IPS-15b (cell line): ENCODE data around the gene RPS6KA2.

Source experiments
- H3K27me3 ChIP-seq: one replicate; pipeline ENCODE4 v1.6.1; 2013; ENCODE audit warnings: low read length; ENCODE audit not compliant: control insufficient read depth, insufficient read depth
- H3K36me3 ChIP-seq: one replicate; pipeline ENCODE4 v1.6.1; 2013; ENCODE audit warnings: low read length; ENCODE audit not compliant: control insufficient read depth, insufficient read depth
- H3K4me1 ChIP-seq: one replicate; pipeline ENCODE4 v1.6.1; 2013; ENCODE audit warnings: mild to moderate bottlenecking, low read length; ENCODE audit not compliant: control insufficient read depth, insufficient read depth
- H3K4me3 ChIP-seq: one replicate; pipeline ENCODE4 v1.5.1; 2013; ENCODE audit warnings: low read depth, low read length
- H3K9ac ChIP-seq: one replicate; pipeline ENCODE4 v1.6.1; 2013; ENCODE audit warnings: low read depth, mild to moderate bottlenecking, low read length
- H3K9me3 ChIP-seq: one replicate; pipeline ENCODE4 v1.6.1; 2013; ENCODE audit warnings: mild to moderate bottlenecking, low read length; ENCODE audit not compliant: control insufficient read depth, insufficient read depth

RPS6KA2 gene

GRCh38 chr6:166486536-166486880 is 140.5 kb downstream of the RPS6KA2 start:
- H3K4me1 ChIP-seq: peaks cover 6% of the 10 kb centered on the region
- no peaks in the 10 kb centered on the region for H3K27me3 ChIP-seq
- no peaks in the 10 kb centered on the region for H3K9me3 ChIP-seq
- no peak overlapping the region for H3K9ac ChIP-seq
- H3K36me3 ChIP-seq: no peaks in the 10 kb centered on the region
- no peak overlapping the region for H3K4me3 ChIP-seq

- Histone ChIP-seq H3K36me3 (no peaks in the 10 kb centered on the region), H3K27me3 (no peaks in the 10 kb centered on the region), H3K9ac (no peak overlapping the region), H3K4me1 (peaks cover 6% of the 10 kb centered on the region), H3K4me3 (no peak overlapping the region), H3K9me3 (no peaks in the 10 kb centered on the region)
Measured at GRCh38 chr6:166485651-166486535, 141.2 kb downstream of the RPS6KA2 start.

GRCh38 chr6:166484863-166485262 is 142.2 kb downstream of the RPS6KA2 start:
- H3K9ac ChIP-seq: no peak overlapping the region
- H3K36me3 ChIP-seq: no peaks in the 10 kb centered on the region
- no peaks in the 10 kb centered on the region for H3K27me3 ChIP-seq
- H3K9me3 ChIP-seq: no peaks in the 10 kb centered on the region
- H3K4me1 ChIP-seq: peaks cover 2% of the 10 kb centered on the region
- no peak overlapping the region for H3K4me3 ChIP-seq

GRCh38 chr6:166483573-166484250 is 143.3 kb downstream of the RPS6KA2 start:
- H3K9me3 ChIP-seq: no peaks in the 10 kb centered on the region
- no peaks in the 10 kb centered on the region for H3K4me1 ChIP-seq
- H3K9ac ChIP-seq: no peak overlapping the region
- no peaks in the 10 kb centered on the region for H3K27me3 ChIP-seq
- H3K36me3 ChIP-seq: no peaks in the 10 kb centered on the region
- no peak overlapping the region for H3K4me3 ChIP-seq

- H3K4me3 ChIP-seq: no peak overlapping the region
- H3K36me3 ChIP-seq: no peaks in the 10 kb centered on the region
- no peaks in the 10 kb centered on the region for H3K9me3 ChIP-seq
- H3K9ac ChIP-seq: no peak overlapping the region
- no peaks in the 10 kb centered on the region for H3K27me3 ChIP-seq
- no peaks in the 10 kb centered on the region for H3K4me1 ChIP-seq
Measured at GRCh38 chr6:166483026-166483425, 144.0 kb downstream of the RPS6KA2 start.

GRCh38 chr6:166478782-166479592 is 148.1 kb downstream of the RPS6KA2 start:
- no peaks in the 10 kb centered on the region for H3K36me3 ChIP-seq
- no peak overlapping the region for H3K4me3 ChIP-seq
- H3K27me3 ChIP-seq: no peaks in the 10 kb centered on the region
- no peak overlapping the region for H3K9ac ChIP-seq
- no peaks in the 10 kb centered on the region for H3K4me1 ChIP-seq
- H3K9me3 ChIP-seq: no peaks in the 10 kb centered on the region

- H3K27me3 ChIP-seq: no peaks in the 10 kb centered on the region
- no peak overlapping the region for H3K9ac ChIP-seq
- H3K9me3 ChIP-seq: no peaks in the 10 kb centered on the region
- no peak overlapping the region for H3K4me3 ChIP-seq
- no peaks in the 10 kb centered on the region for H3K4me1 ChIP-seq
- no peaks in the 10 kb centered on the region for H3K36me3 ChIP-seq
Measured at GRCh38 chr6:166477647-166478365, 149.2 kb downstream of the RPS6KA2 start.

- no peak overlapping the region for H3K9ac ChIP-seq
- no peaks in the 10 kb centered on the region for H3K27me3 ChIP-seq
- no peaks in the 10 kb centered on the region for H3K4me1 ChIP-seq
- no peaks in the 10 kb centered on the region for H3K9me3 ChIP-seq
- no peak overlapping the region for H3K4me3 ChIP-seq
- H3K36me3 ChIP-seq: no peaks in the 10 kb centered on the region
Measured at GRCh38 chr6:166476634-166477215, 150.3 kb downstream of the RPS6KA2 start.

GRCh38 chr6:166476061-166476591 is 150.9 kb downstream of the RPS6KA2 start:
- Histone ChIP-seq H3K9ac (no peak overlapping the region), H3K9me3 (no peaks in the 10 kb centered on the region), H3K27me3 (no peaks in the 10 kb centered on the region), H3K4me1 (no peaks in the 10 kb centered on the region), H3K4me3 (no peak overlapping the region), H3K36me3 (no peaks in the 10 kb centered on the region)

- no peak overlapping the region for H3K9ac ChIP-seq
- H3K4me3 ChIP-seq: no peak overlapping the region
- no peaks in the 10 kb centered on the region for H3K4me1 ChIP-seq
- H3K36me3 ChIP-seq: no peaks in the 10 kb centered on the region
- H3K9me3 ChIP-seq: no peaks in the 10 kb centered on the region
- H3K27me3 ChIP-seq: no peaks in the 10 kb centered on the region
Measured at GRCh38 chr6:166474721-166475565, 152.1 kb downstream of the RPS6KA2 start.
